HG03571 (cell line): ENCODE measurements around the gene SBNO2.

Source experiments
- ATAC-seq: cut with Tn5 transposase; IDR thresholded peaks from one replicate; pipeline ENCODE4 v1.9.1; 2021; ENCODE audit not compliant: unreplicated experiment

SBNO2 gene

GRCh38 chr19:1156305-1156801, 17.7 kb downstream of the SBNO2 start:
- no peak for ATAC-seq

GRCh38 chr19:1155352-1156304, 18.4 kb downstream of the SBNO2 start:
- ATAC-seq: no peak

- no peak for ATAC-seq
Observed at GRCh38 chr19:1154731-1155351, 19.2 kb downstream of the SBNO2 start.

GRCh38 chr19:1153891-1154730, 20.0 kb downstream of the SBNO2 start:
- ATAC-seq: no peak

GRCh38 chr19:1151917-1152587, 22.0 kb downstream of the SBNO2 start:
- ATAC-seq: no peak

GRCh38 chr19:1151037-1151724, 22.9 kb downstream of the SBNO2 start:
- ATAC-seq: no peak

- ATAC-seq: no peak
Observed at GRCh38 chr19:1150333-1151036, 23.6 kb downstream of the SBNO2 start.

- ATAC-seq: no peak
Observed at GRCh38 chr19:1149259-1150045, 24.6 kb downstream of the SBNO2 start.

- ATAC-seq: no peak
Observed at GRCh38 chr19:1147934-1148549, 26.0 kb downstream of the SBNO2 start.

GRCh38 chr19:1146858-1147780, 26.9 kb downstream of the SBNO2 start:
- ATAC-seq: no peak

- no peak for ATAC-seq
Observed at GRCh38 chr19:1146412-1146699, 27.7 kb downstream of the SBNO2 start.

GRCh38 chr19:1145635-1146411, 28.2 kb downstream of the SBNO2 start:
- no peak for ATAC-seq

GRCh38 chr19:1144741-1145140, 29.3 kb downstream of the SBNO2 start:
- no peak for ATAC-seq

GRCh38 chr19:1143828-1144399, 30.2 kb downstream of the SBNO2 start:
- ATAC-seq: no peak

GRCh38 chr19:1141944-1142343, 32.1 kb downstream of the SBNO2 start:
- no peak for ATAC-seq

GRCh38 chr19:1140272-1141027, 33.6 kb downstream of the SBNO2 start:
- ATAC-seq: no peak
